HS-27A (cell line): Measurements from ENCODE around the gene NRXN3.

Experiments used
- DNase-seq: peaks from one replicate; pipeline ENCODE4 v3.0.0-alpha.2; 2012; ENCODE audit warnings: low read depth, missing footprints

NRXN3 gene

GRCh38 chr14:79896009-79896408 is 1725.8 kb downstream of the NRXN3 start:
- DNase-seq: no peak

- no peak for DNase-seq
Observed at GRCh38 chr14:79899610-79900009, 1729.4 kb downstream of the NRXN3 start.

DNA sequence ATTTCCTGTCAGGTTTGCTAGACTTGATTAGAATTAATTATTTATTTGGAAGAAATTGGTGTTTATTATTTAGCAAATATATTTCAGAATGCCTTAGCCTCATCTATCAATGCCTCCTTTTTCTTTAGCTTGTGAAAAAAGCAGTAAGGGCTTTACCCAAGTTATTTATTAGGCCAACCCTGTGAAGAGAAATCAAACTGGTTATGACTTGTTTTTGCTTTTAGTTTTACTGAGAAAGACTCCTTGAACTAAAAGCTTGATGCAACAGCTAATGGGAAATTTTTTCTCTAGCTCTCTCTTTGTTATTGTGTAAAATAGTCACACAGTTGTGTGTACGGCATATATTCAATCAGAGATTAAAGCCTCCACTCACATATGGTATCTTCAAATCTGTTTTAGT is 1734.3 kb downstream of the NRXN3 start:
- no peak for DNase-seq

DNA sequence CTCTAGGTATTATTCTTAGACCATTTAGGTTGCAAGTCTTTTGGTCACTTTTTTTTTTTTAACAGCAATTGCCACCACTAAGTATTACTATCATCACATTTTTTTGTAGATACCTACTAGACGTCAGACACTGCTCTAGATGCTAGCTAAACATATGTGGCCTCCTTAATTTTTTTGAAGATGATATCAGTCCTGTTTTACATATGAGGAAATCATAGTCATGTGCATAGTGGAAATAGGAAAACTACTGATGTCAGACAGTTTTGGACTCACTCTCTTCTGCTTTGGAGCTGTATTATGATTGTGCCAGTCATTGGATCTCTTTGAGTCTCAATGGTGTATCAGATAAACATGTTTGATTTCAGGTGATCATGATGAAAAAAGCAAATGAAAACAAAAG is 1736.8 kb downstream of the NRXN3 start:
- DNase-seq: no peak

- DNase-seq: no peak
Observed at GRCh38 chr14:79910086-79910485, 1739.9 kb downstream of the NRXN3 start.

DNA sequence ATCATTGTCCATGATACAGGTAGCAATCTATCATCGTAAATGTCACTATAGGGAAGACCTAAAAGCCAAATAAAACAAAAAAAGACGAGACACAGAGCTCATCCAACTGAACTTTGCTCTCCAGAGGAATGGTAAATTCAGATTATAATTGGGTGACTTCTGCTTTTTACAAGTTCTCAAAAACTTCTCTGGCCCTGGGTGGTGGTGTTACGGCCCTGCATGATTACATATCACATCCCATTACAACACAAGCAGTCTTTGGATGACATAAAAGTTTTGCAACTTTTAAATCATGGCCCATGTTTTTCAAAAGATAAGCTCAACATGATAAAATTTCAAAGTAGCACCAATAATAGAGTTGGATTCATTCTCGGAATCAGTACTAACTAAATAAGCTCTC is 1741.6 kb downstream of the NRXN3 start:
- DNase-seq: no peak

GRCh38 chr14:79914595-79914994 is 1744.4 kb downstream of the NRXN3 start:
- DNase-seq: no peak

GRCh38 chr14:79915406-79915805 is 1745.2 kb downstream of the NRXN3 start:
- DNase-seq: no peak

GRCh38 chr14:79916281-79916680 is 1746.1 kb downstream of the NRXN3 start:
- DNase-seq: no peak

DNA sequence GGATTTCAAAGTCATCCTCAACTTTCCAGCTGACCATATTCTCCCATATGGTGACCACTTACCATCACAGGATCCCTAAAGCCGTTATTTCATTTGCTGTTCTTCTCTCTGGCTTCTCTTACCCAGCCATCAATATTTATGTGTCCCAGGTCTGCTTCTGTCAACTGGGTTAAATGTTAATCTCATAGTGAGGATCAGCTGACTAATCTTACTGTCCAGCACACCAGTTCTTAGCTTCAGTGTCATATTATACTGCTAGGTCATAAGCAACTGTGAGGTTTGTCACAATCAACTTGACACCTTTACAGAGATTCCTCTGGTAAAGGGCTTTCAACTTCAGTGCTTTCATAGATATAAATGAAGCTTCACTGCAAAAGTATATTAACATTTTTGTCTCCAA is 1746.7 kb downstream of the NRXN3 start:
- DNase-seq: no peak
